SKM-1 treated with dmso at 0.1 percent for 144 hours (cell line): ENCODE results near the gene TAF4.
"Not testable (repeated sequence)": the region's sequence is repeated elsewhere in the genome, so short reads cannot be mapped to it uniquely, and the experiment has no call there.

Experiments used
- DNase-seq: peaks from one replicate; lab custom pipeline; 2025; ENCODE audit not compliant: unreplicated experiment; lab: John Stamatoyannopoulos, UW

The TAF4 gene

DNA sequence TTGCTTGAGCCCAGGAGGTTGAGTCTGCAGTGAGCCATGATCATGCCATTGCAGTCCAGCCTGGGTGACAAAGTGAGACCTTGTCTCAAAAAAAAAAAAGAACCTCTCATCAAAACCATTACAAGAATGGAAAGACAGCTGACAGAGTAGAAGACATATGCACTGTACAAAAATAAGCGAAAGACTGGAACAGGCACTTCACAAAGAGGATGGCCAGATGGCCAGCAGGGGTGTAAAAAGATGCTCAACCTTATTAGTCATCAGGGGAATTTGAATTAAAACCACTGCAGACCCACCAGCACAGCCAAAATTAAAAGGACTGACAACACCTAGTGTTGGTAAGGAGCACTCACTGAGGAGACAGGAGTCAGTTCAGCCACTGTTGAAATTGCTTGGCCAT lies 13.5 kb upstream of the TAF4 start:
- DNase-seq = no peak

DNA sequence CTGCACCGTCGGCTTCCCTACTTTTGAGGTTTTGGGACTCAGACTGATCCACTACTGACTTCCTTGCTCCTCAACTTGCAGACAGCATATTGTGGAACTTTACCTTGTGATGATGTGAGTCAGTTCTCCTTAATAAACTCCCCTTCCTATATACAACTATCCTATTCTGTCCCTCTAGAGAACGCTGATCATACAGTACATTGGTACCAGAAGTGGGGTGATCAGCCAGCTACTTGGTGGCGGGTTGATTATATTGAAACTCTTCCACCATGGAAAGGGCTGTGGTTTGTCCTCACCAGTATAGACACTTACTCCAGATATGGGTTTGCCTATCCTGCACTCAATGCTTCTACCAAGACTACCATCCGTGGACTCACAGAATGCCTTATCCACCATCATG lies 7.6 kb upstream of the TAF4 start:
- DNase-seq = no peak

DNA sequence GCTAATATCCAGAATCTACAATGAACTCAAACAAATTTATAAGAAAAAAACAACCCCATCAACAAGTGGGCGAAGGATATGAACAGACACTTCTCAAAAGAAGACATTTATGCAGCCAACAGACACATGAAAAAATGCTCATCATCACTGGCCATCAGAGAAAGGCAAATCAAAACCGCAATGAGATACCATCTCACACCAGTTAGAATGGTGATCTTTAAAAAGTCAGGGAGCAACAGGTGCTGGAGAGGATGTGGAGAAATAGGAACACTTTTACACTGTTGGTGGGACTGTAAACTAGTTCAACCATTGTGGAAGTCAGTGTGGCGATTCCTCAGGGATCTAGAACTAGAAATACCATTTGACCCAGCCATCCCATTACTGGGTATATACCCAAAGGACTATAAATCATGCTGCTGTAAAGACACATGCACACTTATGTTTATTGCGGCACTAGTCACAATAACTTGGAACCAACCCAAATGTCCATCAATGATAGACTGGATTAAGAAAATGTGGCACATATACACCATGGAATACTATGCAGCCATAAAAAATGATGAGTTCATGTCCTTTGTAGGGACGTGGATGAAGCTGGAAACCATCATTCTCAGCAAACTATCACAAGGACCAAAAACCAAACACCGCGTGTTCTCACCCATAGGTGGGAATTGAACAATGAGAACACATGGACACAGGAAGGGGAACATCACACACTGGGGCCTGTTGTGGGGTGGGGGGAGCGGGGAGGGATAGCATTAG lies 6.2 kb upstream of the TAF4 start:
- not testable (repeated sequence) for DNase-seq

DNA sequence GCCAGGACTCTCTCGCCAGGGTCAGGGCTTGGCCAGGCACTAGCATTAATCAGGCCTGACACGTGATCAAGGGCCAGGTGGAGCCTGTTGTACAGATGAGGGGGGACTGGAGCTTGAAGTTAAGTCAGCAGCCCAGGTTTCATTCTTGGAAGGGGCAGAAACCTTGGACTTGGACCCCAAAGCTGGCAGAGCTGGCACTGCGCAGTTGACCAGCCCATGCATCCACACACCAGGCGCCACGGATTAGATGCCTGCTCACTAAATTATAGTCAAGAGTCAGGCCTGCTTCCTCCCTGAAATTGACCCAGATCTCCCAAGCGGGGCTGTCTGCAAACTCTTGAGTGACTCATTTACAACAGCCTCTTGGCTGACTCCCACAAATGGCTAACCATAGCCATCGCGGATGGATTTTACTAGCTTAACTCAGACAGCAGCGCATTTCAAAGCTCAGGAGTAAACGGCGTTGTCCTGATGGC lies 4.1 kb upstream of the TAF4 start:
- no peak for DNase-seq

DNA sequence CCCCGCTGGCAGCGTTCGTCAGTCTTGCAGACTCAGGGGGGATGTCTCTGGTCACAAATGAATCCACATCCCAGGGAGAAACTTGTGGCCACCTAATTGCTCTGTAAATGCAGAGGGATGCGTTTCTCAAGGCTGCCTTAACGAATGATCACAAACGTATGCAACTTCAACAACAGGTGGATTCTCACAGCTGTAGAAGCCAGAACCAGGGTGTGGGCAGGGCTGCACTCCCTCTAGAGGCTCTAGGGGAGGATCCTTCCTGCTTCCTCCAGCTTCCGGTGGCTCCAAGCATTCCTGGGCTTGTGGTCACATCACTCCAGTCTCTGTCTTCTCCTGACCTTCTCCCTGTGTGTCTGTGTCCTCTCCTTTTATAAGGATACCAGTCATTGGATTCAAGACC lies 3.3 kb upstream of the TAF4 start:
- no peak for DNase-seq

- no peak for DNase-seq
Observed at GRCh38 chr20:62067547-62068260, 2.0 kb upstream of the TAF4 start.

- no peak for DNase-seq
Observed at GRCh38 chr20:62066983-62067433, 1.3 kb upstream of the TAF4 start.

GRCh38 chr20:62066339-62066982 lies 780 bp upstream of the TAF4 start:
- DNase-seq = peak; percentile 25

DNA sequence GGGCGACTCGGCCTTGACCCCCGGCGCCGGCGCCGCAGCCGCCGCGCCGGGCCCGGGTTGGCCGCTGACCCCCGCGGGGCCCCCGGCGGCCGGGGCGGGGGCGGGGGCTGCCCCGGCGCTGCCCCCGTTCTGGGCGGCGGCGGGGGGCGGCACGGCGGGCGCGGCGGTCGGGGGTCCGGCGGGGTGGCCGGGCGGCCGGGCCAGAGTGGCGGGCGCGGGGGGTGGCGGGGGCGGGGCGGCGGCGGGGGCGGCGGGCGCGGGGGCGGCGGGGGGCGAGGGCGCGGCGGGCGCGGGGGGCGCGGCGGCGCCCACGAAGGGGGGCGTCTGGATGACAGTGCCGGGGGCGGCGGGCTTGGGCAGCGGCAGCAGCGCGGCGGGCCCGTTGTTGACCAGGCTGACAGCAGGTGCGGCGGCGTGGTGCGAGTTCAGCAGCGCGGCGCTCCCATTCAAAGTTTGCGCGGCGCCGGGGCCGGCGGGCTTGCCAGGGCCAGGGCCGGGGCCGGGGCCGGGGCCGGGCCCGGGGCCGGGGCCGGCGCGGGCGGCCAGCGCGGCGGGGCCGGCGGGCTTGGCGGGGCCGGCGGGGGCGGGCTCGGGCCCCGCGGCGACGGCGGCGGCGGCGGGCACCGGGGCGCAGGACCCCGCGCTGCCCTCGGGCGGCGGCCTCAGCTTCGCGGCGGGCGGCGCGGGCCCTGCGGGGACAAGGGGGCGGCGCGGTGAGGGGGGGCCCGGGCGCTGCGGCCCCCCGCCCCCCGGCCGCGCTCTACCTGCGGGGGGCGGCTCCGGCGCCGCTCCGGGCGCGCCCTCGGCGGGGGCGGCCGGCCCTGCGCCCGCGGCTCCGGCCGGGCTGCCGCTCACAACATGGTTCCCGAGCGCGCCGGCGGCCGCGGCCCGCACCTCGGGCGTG lies 659 bp downstream of the TAF4 start:
- DNase-seq = no peak

DNA sequence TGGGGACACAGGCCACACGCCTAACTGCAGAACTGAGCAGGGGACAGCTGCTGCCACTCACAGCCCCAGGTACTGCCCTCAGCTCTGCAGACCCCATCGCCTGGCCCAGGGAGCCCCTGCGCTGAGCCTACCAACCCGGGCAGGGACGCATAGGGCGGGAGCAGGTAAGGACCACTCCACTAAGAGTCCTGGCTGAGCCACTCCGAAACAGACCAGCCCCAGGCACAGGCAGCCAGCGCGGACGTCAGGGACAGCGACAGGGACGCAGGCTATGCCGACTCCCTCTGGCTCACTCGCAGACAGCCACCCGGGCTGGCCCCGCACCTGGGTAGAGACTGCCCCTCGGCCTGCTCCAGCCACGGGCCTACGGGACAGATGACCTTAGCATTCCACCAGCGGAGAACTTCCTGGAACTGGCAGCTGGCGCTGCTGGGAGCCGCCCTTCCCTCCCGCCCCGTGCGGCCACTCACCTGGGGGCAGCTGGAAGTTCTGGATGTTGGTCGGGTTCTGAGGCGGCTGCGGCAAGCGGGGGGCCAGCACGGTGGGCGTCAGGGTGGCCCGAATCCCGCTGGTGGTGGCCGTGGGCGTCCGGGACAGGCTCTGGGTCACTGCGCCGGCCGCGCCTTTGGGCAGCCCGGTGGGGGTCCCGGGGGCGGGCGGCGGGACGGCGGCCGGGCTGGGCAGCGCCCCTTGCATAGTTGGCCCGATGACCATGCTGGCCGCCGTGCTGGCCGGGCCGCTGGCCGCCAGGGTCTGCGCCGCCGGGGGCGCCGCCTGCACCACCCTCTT lies 1.5 kb downstream of the TAF4 start:
- no peak for DNase-seq

DNA sequence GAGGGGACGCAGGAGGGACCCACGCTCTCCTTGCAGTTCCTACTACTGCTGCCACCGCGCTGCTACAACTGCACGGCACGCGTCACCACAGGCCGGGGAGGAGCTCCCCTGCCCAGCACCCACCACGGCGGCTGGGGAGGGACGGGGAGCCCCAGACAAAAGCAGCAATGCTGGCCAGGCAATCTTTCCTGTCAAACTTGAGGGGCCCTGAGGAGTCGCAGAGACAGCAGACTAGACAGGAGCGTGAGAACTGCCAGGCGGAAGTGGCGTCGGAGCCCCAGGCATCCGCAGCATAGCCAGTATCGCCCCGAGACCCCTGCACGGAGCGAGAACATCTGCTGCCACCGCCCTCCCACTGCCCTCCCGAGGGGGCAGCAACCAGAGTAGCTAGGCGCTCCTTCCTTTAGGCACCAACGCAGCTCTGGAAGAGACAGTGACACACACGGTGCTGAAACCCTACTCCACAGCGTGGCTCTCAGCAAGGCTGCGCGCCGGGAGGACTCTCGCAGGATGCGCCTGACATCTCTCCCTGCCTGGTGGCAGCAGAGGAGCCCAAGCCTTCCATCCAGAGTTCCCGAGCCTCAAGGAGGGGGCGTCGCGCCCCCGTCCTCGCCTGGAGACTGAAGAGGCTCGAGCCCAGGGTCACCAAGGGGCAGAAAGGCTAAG lies 2.2 kb downstream of the TAF4 start:
- DNase-seq = no peak

- no peak for DNase-seq
Observed at GRCh38 chr20:62062661-62063314, 2.9 kb downstream of the TAF4 start.

- DNase-seq = no peak
Observed at GRCh38 chr20:62061851-62062423, 3.7 kb downstream of the TAF4 start.

GRCh38 chr20:62060631-62061541 lies 4.8 kb downstream of the TAF4 start:
- no peak for DNase-seq

DNA sequence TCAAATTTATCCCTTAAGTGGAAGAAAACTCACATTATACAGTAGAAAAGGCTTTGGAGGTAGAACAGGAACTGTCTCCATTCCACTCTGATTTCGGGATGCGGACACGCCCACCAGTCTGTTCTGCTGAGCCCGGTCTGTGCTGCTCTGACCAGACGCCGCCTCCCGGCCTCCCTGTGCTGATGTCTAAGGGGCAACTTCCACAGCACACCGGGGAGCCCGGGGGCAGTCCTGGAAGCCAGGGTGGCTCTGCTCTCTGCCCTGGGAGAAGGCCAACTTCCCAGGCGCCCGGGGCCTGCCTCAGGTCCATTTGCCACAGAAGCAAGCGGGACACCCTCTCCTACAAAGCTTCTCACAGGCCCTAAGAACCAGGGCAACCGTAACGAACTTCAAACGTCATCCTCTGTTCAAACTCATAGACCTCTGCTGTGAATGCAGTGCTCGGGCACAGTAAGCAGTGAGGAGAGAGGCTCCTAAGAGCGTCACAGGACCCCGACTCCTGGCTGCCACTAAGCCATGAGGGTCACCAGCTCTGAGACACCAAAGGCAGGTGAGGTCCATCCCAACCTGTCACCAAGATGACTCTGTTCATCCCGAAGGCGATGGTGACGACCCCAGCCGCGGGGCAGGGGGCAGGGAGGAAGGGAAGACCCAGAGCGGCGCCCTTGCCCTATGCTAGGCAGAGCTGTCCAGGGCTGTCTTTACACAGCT lies 5.6 kb downstream of the TAF4 start:
- no peak for DNase-seq

- DNase-seq = no peak
Observed at GRCh38 chr20:62059401-62059800, 6.3 kb downstream of the TAF4 start.

DNA sequence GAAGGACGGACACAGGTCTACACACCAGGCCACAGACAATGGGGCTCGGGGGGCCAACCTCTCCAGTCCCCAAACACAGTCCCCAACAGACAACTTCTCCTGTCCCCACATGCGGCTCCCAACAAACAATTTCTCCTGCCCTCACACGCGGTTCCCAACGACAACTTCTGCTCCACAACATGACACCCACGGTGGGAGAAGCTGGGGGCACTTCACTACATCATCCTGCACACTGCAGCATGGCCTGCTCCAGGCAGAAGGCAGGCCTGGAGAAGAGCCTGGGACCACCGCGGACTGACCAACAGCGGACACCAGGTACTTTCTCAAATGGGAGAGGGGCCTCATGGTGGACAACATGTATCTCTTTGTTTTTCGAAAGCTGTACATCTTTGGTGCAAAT lies 6.7 kb downstream of the TAF4 start:
- no peak for DNase-seq
